A549 treated with AZD9567 at 1 μM for 4 hours (cell line): ENCODE measurements around the gene PPME1. TPM values are rescaled to one million over a fixed set of nuclear protein-coding genes. Genes with fewer than 3 reads are reported as not detected.

Experiments used
- total RNA-seq: library from RNA; stranded (reverse); fragments of 200-300 nt; extraction: Qiagen RNA extraction; gene quantifications from 5 replicates; pipeline ENCODE4 v1.2.3, GENCODE V29; 2022; ENCODE audit not compliant: insufficient read depth

PPME1 gene
- 54.5 to 61.7 TPM (median 56.7 TPM) in 5 replicates for total RNA-seq

GRCh38 chr11:74170694-74171629 is at the start of gene PPME1, which contains the start of gene C2CD3:
TSS of gene PPME1 (plus strand) at chr11:74171289. CDS start at chr11:74171422, 133 bp downstream.
TSS of gene C2CD3 (minus strand) at chr11:74171002. CDS start at chr11:74170792, 210 bp downstream.

Other genes with a start within 250 kb of the PPME1 start
- gene DNAJB13, start 220.3 kb upstream of the PPME1 start, total RNA-seq = 0.41 to 0.60 TPM (median 0.46 TPM) in 4 of 5 replicates, not detected in the other
- gene UCP2, start 188.4 kb upstream of the PPME1 start, total RNA-seq = 79.0 to 90.5 TPM (median 85.6 TPM) in 5 replicates
- gene UCP3, start 162.2 kb upstream of the PPME1 start, total RNA-seq = 0.75 to 2.1 TPM (median 1.3 TPM) in 5 replicates
- gene C2CD3, start 287 bp upstream of the PPME1 start, total RNA-seq = 14.6 to 26.9 TPM (median 16.0 TPM) in 5 replicates
- 35.7 to 54.4 TPM (median 46.1 TPM) in 5 replicates for gene P4HA3, start 140.4 kb downstream of the PPME1 start, total RNA-seq
- gene PGM2L1, start 227.1 kb downstream of the PPME1 start, total RNA-seq = 9.6 to 19.6 TPM (median 16.3 TPM) in 5 replicates